ENCODE data around the gene MUC2. TPM values are rescaled to one million over a fixed set of nuclear protein-coding genes. Genes with fewer than 3 reads are reported as not detected.

MUC2 gene
- total and polyA plus RNA-seq, 10 of the 15 experiments (the other 5 are each of a cell fraction or from before 2014, with no cell fraction given) = 0.23 TPM; not detected in 9

DNA sequence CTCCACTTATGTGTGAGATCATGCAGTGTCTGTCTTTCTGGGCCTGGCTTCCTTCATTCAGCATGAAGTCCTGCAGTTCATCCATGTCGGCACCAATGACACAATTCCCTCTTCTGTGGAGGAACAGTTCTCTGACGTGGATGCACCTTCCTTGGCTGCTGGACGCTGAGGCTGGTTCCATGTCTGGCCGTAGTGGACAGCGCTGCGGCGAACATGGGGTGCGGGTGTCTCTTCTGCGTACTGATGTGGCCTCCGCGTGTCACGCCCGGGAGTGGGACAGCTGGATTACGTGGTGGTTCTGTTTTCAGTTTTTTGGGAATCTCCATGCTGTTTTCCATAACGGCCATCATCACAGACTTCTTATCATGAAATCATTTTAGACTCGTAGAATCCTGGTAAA is 16.9 kb upstream of the MUC2 start:
- no peak overlapping the region for H3K4me2 ChIP-seq (ENCODE audit: control insufficient read depth, insufficient read depth)
- no peak overlapping the region for H3K9ac ChIP-seq (ENCODE audit: control insufficient read depth, insufficient read depth, low read length)
- ChIA-PET RAD21 (ENCODE audit: unreplicated experiment) (no interaction called here), SMC1A (ENCODE audit: uncharacterized antibody, unreplicated experiment) (no interaction called here), CTCF (no interaction called here), POLR2A (no interaction called here)
- TF ChIP-seq TCF12 (IDR thresholded peaks at IDR 0.05; ENCODE audit: low read depth, low read length) (no peak), MEF2B (IDR thresholded peaks at IDR 0.05; ENCODE audit: partially characterized antibody, poor library complexity, severe bottlenecking) (no peak), MXI1 (IDR thresholded peaks at IDR 0.05; ENCODE audit: low read depth, low read length) (no peak), BHLHE40 (IDR thresholded peaks at IDR 0.05; ENCODE audit: borderline replicate concordance in 1 of 2, low read depth in 2 of 2, low read length in 1 of 2) (no peak), IKZF2 (IDR thresholded peaks at IDR 0.05) (no peak), HDGF (IDR thresholded peaks at IDR 0.05) (no peak), RUNX3 (IDR thresholded peaks at IDR 0.05; ENCODE audit: low read length) (no peak), IRF4 (IDR thresholded peaks at IDR 0.05; ENCODE audit: low read depth, low read length) (no peak), BCL11A (IDR thresholded peaks at IDR 0.05; ENCODE audit: low read depth, low read length) (no peak), CBFB (IDR thresholded peaks at IDR 0.05; ENCODE audit: low read depth) (no peak)
- TF ChIP-seq, protein P1, sequence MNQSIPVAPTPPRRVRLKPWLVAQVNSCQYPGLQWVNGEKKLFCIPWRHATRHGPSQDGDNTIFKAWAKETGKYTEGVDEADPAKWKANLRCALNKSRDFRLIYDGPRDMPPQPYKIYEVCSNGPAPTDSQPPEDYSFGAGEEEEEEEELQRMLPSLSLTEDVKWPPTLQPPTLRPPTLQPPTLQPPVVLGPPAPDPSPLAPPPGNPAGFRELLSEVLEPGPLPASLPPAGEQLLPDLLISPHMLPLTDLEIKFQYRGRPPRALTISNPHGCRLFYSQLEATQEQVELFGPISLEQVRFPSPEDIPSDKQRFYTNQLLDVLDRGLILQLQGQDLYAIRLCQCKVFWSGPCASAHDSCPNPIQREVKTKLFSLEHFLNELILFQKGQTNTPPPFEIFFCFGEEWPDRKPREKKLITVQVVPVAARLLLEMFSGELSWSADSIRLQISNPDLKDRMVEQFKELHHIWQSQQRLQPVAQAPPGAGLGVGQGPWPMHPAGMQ (IDR thresholded peaks at IDR 0.05; ENCODE audit: borderline replicate concordance) = no peak
- no peaks in the 10 kb centered on the region for H3K79me2 ChIP-seq (ENCODE audit: control insufficient read depth, insufficient read depth, low read length)
- no peak overlapping the region for H3K27ac ChIP-seq (ENCODE audit: control insufficient read depth, insufficient read depth)
- intact Hi-C loops (cut with micrococcal nuclease; ENCODE audit: unreplicated experiment) (no loop called here), in situ Hi-C loops (cut with MboI) (loop anchor here (10.0 kb wide), 1 partner anchor 213 kb away; the partner anchor contains the start of genes POLR2L and TSPAN4)
- H3K4me1 ChIP-seq (ENCODE audit: control insufficient read depth, insufficient read depth, low read length) = no peaks in the 10 kb centered on the region
- no peaks in the 10 kb centered on the region for H3K9me3 ChIP-seq (replicated peaks; ENCODE audit: control insufficient read depth, insufficient read depth, low read length)
- H3K36me3 ChIP-seq (ENCODE audit: control insufficient read depth in 2 of 2, insufficient read depth in 2 of 2, low read length in 1 of 2) = no peaks in the 10 kb centered on the region
- no peak overlapping the region for H2AFZ ChIP-seq (ENCODE audit: control insufficient read depth, low read depth, low read length)
- no peak for FAIRE-seq
- no peak for DNase-seq (ENCODE audit: low read depth, low spot score)
- no peak for ATAC-seq
- WGBS (ENCODE audit: insufficient coverage, insufficient replicate concordance, low lambda C conversion rate, missing lambda C conversion rate) = 69% methylated on average over 16 of the region's 16 CpGs
- H4K20me1 ChIP-seq (ENCODE audit: control insufficient read depth, insufficient read depth) = no peaks in the 10 kb centered on the region
- H3K27me3 ChIP-seq (replicated peaks in 1 of 2; ENCODE audit: control insufficient read depth in 2 of 2, insufficient read depth in 2 of 2, low read length in 1 of 2) = no peaks in the 10 kb centered on the region
- BruUV-seq (replicated peaks) = no TSS peak
- no peak overlapping the region for H3K4me3 ChIP-seq
